Measurements from ENCODE around the gene GLTP.
A peak's percentile ranks its signal among the peaks of the same experiment; 100 is the strongest.
"Not testable (repeated sequence)": the region's sequence is repeated elsewhere in the genome, so short reads cannot be mapped to it uniquely, and the experiment has no call there.

The GLTP gene

DNA sequence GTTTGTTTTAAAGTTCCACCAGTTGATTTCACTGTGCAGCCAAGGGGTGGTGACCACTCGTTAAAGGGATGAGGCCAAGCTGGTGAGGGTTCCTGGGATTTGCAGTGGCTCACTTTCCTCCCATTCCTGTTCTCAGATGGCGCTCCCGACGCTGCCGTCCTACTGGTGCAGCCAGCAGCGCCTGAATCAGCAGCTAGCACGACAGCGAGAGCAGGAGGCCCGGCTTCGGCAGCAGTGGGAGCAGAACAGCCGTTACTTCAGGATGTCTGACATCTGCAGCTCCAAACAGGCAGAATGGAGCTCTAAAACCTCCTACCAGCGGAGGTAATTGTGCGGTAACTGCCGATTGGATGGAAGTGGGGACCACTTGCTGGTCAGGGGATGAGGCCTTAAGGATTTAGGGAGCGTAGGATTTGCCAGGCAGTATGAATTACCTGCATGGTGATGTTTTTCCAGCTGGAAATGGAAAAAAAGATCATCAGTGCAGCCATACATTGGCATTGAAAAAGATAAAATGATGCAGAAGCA, 22.6 kb upstream of the GLTP start:
- no peak for DNase-seq

DNA sequence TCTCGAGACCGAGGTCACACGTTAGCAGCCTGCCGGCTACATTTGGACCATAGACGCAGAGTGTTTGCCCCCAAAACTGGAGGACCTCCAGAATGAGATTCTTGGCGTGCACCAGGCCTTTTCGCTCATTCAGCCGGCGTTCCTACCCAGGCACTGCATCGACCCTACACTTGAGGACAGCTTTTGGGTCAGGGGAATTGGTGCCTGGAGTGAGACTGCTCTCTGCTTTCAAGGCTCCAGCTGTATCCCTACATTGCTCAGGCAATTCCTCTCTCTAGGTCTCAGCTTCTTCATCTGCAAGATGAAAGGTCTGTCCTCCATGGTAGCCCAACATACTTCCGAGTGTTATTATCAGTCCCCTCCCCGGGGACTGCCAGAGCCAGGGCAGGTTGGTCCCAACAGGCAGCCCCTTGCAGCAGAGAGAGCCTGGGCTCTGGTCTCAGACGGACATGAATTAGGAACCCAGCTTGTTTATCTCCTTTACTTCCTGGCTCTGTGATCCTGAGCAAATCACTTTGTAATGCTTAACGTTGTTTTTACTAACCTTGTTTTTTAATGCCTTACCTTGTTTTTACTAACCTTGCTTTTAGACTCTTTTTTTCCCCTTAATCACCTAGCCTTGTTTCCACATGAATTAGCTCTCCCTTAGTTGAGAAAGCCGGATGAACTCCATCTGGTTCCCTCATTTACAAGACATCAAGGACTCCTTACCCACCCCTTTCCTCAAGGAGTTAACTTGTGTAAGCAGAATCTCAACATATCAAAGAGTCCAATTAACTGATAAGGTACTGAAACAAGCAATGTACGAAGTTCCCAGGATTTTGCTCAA, 20.6 kb upstream of the GLTP start:
- DNase-seq = peak in 2 of 56 donors; percentile 30 to 51

DNA sequence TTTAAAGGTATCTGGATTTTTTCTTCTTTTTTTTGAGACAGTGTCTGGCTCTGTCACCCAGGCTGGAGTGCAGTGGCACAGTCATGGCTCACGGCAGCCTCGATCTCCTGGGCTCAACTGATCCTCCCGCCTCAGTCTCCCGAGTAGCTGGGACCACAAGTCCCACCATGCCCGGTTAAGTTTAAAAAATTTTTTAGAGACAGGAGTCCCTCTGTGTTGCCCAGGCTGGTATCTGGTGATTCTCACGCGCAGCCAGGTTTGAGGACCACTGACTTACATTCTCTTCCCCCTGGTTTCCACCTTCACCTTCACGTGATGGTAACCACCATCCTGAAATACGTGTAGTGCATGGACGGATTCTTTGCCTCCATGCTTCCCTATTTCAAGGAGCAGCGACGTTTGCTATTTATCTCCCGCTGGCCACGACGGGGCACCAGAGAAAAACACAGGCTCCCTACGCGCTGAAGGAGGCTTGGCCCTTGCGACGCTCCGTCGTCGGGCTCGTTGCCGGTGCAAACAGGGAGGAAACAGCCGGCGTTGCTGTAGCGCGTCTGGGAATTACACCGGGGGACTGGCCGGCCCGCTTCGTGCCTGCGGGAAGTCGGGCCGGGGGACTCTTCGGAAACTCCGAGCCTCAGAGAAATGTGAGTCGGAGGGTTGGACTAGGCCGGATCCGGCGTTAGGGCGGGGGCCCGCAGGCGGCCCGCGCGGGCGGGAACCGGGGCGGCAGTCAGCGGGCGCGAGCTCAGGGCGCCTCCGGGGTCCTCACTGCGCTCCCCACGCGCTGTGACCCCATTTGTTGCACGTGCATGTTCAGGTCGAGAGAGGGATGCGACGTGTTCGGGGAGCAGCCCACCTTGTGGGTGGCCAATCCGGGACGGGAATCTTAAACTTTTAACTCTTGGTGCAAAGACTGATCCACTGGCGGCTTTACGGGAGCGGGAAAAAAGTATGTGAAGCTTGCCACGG, 19.7 kb upstream of the GLTP start, which contains the start of gene TCHP:
Gene TCHP, plus strand, starts transcription at position 492 of the 969 bp plus-strand sequence. CDS start 2,753 bp downstream, outside the sequence.
- DNase-seq = peak in 55 of 56 donors; percentile 24 to 91 (median 76)

DNA sequence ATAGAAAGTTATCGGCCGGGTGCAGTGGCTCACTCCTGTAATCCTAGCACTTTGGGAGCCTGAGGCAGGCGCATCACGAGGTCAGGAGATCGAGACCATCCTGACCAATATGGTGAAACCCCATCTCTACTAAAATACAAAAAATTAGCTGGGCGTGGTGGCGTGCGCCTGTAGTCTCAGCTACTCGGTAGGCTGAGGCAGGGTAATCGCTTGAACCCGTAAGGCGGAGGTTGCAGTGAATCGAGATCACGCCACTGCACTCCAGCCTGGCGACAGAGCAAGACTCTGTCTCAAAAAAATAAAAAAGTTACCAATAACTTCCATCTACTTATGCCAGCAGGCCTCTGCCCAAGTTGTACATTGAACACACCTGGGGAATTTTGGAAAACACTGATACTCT, 19.0 kb upstream of the GLTP start:
- DNase-seq = not testable (repeated sequence)

DNA sequence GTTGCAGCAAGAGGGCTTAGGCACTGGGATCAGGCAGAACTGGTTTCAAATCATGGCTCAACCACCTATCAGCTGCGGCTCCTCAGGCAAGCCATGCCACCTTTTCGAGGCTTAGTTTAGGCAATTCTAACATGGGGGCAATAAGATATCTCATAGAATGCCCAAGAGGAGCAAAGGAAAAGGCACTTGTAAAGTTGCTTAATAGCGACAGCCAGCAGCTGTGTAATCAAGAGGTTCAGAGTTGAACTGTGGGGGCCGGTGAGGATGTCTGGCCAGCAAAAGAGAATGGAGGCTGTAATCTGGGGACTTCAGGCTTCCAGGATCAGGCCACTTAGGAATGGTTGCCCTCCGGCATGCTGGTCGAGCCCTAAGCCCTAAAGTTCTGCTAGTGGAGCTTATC, 16.7 kb upstream of the GLTP start:
- no peak for DNase-seq

DNA sequence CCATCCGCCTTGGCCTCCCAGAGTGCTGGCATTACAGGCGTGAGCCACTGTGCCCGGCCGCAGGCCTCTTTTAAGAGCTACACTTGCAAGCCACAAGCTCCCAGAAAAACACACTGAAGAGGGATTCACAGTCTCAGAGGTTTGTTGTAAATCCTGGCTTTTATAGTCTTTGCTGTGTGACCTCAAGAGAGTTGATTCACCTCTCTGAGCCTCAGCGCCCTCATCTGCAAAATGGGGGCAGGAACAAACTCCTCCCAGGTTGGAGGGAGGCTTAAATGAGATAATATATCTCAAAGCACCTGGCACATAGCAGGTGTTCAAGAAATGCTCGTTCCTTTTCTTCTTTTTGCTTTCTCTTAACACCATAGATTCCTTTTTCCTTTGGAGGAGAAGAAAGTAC, 15.8 kb upstream of the GLTP start:
- no peak for DNase-seq

DNA sequence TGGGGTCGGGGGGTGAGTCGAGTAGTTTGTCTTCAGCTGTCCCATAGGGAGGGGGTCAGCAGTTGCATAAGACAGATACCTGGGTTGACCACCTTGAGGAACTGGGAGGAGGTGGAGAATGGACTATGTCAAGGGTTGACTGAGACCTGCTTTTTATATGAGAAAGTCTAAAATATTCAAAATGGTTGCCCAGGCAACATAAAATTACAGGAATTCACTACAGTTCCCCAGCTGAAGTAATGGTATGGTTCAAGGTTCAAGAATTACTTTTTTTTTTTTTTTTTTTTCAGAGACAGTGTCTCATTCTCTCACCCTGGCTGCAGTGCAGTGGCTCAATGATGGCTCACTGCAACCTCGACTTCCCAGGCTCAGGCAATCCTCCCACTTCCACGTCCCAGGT, 14.6 kb upstream of the GLTP start:
- DNase-seq = no peak

DNA sequence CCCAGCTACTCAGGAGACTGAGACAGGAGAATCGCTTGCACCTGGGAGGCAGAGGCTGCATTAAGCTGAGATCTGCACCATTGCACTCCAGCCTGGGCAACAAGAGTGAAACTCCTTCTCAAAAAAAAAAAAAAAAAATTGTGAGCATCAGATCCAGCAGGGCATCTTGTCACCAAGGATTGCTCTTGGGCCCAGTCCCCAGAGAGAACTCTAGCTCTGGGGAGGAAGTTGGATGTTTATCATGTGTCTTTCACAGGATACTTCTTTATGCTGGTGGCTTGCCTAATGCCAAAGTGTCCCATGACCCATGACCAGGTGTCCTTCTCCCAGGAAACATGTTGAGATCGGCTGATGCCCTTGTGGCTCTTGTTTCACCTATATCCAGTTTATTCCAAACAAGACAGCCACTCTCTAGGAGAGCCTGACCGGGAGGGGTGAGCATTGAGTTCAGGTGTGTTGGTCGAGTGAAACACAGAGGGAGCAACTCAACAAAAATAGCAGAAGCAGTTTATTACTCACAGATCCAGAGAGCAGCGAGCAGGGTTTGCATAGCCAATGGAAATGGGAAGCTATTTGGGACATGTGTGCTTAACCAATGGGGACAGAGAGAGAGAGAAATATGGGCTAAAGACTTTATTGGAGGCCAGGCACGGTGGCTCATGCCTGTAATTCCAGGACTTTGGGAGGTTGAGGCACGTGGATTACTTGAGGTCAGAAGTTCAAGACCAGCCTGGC, 13.1 kb upstream of the GLTP start:
- no peak for DNase-seq

DNA sequence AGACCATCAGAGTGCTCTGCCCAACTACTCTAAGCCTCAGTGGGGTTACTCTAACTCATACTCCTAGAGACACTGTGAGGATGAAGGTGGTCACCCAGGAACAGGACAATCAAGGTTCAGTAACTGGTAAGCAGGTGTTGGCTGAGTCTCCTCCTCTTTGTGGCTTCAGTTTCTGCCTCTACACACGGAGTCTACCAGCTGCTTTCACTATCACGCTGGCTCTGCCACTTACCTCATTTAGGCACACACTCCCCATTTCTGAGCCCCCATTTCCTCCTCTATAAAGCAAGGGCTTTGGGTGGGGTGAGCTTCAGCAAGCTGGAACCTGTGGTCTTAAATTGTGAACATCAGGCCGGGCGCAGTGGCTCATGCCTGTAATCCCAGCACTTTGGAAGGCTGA, 12.4 kb upstream of the GLTP start:
- DNase-seq = no peak

DNA sequence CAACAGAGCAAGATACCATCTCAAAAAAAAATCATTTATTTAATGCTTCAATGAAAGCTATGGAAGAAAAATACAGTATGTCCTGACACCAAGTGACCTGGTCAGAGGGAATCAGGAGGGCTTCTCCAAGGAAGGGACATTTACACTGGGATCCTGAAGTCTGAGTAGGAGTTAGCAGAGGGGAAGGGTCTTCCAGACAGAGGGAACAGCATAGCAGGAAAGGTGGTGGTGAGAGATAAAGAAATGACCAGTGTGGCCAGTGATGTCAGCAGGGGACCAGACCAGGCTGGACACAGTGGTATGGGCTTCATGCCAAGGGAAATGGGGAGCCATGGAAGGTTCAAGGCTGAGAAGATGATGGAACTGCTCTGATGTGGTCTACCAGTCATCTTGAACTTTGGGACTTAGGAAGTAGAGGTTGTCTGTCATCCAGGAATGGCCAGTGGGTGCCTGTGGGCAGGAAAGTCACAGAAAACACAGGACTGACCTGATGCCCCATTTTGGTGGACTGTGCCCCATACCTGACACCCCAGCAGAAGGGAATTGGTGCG, 11.9 kb upstream of the GLTP start:
- DNase-seq = no peak

DNA sequence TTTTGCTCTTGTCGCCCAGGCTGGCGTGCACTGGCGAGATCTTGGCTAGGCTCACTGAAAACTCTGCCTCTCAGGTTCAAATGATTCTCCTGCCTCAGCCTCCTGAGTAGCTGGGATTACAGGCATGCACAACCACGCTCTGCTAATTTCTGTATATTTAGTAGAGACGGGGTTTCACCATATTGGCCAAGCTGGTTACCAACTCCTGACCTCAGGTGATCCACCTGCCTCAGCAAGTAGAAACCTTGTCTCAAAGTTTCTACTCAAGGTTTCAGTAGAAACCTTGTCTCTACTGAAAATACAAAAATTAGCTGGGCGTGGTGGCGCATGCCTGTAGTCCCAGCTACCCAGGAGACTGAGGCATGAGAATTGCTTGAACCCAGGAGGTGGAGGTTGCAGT, 11.4 kb upstream of the GLTP start:
- not testable (repeated sequence) for DNase-seq

DNA sequence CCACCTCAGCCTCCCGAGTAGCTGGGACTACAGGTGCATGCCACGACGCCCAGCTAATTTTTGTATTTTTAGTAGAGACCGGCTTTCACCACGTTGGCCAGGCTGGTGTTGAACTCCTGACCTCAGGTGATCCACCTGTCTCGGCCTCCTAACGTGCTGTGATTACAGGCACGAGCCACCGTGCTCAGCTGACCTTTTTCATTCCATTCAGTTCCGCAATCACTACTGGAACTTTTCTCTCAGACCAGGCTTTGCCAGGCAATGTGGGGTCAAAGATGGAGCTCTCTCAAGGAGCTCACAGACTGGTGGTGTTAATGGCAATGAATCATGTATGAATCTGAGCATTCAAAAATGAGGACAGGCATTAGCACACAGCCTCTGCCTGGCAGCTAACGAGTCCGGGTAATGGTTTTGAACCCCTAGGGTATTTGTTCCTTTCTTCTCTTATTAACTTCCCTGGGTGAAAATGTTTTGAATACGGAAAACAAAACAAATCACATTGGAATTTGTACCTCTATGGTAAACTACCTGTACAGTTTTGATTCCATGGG, 10.4 kb upstream of the GLTP start:
- DNase-seq = no peak

DNA sequence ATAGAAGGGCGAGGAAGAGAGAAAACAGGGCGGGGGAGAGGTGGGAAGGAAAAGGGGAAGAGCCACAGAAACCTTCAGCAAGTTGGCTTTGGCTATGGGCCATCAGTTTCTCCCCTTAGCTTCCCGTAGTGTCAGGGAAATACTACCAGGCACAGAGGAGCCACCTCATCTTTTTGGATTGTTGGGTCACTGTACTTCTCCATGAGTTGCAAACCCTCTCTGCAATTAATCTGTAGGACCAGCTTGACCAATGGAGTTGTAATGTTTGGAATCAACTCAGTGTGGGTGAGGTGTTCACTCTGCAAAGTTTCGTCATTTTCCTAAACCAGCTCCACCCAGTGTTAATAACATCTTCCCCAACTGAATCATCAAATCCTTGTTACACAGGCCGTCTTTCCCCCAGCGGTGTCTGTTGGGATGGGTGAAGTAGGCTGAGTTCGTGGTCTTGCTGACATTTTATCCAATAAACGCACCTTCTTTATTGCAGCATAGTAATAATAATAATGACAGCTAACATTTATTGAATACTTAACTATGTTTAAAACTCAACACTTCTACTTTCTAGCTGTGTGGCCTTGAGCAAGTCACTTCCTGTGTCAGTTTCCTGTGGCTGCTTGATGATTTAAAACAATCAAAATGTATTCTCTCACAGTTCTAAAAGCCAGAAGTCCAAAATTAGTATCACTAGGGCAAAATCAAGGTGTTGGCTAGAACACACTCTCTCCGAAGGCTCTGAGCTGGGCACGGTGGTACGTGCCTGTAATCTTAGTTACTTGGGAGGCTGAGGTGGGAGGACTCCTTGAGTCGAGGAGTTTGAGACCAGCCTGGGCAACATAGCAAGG, 8.1 kb upstream of the GLTP start:
- DNase-seq = no peak

DNA sequence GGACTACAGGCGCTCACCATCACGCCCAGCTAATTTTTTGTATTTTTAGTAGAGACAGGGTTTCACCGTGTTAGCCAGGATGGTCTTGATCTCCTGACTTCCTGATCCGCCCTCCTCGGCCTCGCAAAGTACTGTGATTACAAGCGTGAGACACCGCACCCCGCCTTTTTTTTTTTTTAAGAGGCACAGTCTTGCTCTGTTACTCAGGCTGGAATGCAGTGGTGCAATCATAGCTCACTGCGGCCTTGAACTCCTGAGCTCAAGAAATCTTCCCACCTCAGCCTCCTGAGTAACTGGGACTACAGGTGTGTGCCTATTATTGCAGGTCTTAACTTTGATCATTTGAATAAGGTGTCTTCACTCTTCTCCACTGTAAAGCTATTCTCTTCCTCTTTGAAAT, 5.3 kb upstream of the GLTP start:
- no peak for DNase-seq

DNA sequence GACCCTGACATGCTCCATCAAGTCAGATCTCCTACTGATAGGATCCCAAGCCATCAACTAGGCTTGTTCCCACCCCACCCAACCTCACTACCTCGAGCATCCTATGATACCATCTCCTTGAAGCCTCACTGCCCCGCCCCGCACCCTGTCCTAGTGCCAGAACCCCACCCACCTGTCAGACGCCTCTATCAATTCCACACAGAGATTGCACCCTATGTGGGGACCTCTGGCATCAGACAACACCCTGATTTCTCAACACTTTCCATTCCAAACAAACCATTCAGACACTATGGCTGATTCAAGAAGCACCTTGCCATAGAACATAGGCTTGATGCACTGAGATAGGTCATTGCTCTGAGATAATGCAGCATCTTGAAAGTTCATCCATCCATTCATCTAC, 3.1 kb upstream of the GLTP start:
- no peak for DNase-seq

DNA sequence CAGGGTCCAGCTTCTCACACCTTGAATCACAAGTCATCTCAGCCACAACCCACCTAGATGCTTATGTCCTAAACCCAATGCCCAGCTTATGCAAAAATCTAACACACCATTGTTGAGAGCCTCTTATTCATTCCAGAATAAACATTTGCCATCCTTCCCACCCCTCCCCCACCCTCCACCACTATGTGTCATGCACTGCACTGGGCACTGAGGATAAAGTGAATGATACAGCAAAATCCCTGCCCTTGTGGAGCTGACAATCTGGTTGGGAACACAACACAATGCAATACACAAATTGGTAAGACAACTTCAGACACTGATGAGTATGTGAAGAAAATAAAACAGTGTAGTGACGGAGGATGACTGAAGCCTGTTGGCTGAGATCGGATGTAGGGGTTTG, 1.4 kb upstream of the GLTP start:
- DNase-seq = no peak

DNA sequence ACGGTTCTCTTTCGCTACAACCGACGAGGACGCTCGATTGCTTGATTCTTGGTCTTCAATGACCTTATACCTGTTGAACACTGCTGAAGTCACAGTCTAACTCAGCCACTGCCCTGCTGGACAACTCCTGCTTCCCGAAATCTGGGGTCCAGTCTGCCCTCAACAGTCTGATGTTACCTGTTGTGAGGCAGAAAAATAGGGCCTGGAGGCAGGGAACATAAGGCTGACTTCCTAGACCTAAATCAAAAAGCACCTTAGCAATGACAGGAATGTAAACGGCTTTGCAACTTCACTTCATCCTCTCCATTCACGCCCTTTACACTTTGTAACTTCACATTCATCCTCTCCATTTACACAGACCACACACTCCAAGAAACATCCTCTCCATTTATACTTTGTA, 597 bp upstream of the GLTP start:
- no peak for DNase-seq

DNA sequence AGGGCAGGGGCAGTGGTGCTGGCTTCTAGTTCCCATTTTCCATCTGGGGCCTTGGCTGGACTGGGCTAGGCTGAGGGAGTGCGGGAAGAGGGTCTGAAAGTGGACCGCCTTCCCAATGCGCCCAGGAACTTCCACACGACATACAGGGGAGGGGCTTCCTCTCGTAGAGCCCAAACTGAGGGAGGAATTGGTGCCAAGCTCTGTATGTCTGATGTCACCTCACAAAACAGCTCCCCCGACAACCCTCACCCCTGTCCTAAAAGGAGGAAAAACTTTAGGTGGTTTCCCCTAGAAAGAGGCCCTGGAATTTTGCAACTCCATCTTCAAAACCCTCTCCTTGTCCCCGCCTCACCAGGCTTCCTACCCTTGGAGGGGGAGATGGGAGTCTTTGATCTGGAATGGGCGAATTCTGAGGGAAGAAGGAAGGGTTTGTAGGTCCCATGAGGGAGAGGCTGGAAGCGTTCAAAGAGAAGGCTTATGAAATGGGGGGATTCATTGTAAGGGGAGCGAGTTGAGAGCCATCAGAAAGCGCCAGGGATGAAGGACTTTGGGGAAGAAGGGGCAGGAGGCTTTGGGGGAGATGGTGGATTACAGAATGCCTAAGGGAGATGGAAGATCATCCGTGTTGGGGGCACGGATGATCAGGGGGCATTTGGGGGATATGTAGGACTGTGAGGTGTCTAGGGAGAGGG, 844 bp downstream of the GLTP start:
- DNase-seq = peak in 17 of 56 donors; percentile 6 to 54 (median 38)

DNA sequence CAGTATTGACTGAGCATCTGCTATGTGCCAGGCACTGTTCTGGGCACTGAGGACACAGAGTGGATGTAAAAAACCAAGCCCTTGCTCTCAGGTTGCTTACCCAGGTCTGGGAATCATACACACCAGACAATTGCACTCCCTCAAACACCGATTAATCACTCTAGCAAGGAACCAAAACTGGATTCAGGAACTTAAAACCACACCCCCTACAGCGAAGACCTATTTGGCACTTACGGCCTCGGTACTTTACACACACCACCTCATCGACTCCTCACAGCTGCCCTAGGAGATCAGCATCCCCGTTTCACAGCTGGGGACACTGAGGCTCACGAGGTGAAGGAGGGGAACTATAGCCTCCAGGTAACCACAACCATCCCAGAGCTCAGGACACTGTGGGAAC, 1.6 kb downstream of the GLTP start:
- peak in 1 of 56 donors; percentile 8 for DNase-seq
